HepG2 (cell line): ENCODE data around the gene MARK2. TPM values are rescaled to one million over a fixed set of nuclear protein-coding genes. Genes with fewer than 3 reads are reported as not detected.

Source experiments
- ADNP ChIP-seq: sonication (generic); formaldehyde crosslinking; IDR thresholded peaks from 2 replicates; pipeline ENCODE4 v1.4.0; 2020; ENCODE audit warnings: missing genetic modification reagents
- CEBPG ChIP-seq: IDR thresholded peaks from 2 replicates; pipeline ENCODE4 v1.6.1; 2016
- FOSL2 ChIP-seq: sonication (generic); formaldehyde crosslinking; IDR thresholded peaks from 2 replicates; pipeline ENCODE4 v1.4.0; 2020; ENCODE audit warnings: missing genetic modification reagents
- GABPB1 ChIP-seq: IDR thresholded peaks from 2 replicates; pipeline ENCODE4 v1.6.1; 2016; ENCODE audit warnings: mild to moderate bottlenecking, missing genetic modification reagents, moderate library complexity, missing compliant biosample characterization
- HCFC1 ChIP-seq: fragments of 150-350 bp; IDR thresholded peaks from 2 replicates; pipeline ENCODE4 v1.6.1; 2014; ENCODE audit warnings: low read depth, low read length
- HOXA5 ChIP-seq: sonication (generic); formaldehyde crosslinking; IDR thresholded peaks from 2 replicates; pipeline ENCODE4 v1.4.0; 2020; ENCODE audit warnings: missing genetic modification reagents
- LCORL ChIP-seq, 2 experiments: fragments of 450-650 bp in 1 of 2; sonication (generic) in 1 of 2; formaldehyde crosslinking in 1 of 2; IDR thresholded peaks; 2 replicates each; pipeline versions ENCODE4 v1.5.0 to v1.6.1; 2017 to 2020; ENCODE audit warnings: antibody characterized with exemption in 1 of 2, missing genetic modification reagents in 1 of 2
- MYC ChIP-seq: sonication (generic); formaldehyde crosslinking; IDR thresholded peaks from 2 replicates; pipeline ENCODE4 v1.9.0; 2021; ENCODE audit warnings: missing genetic modification reagents, borderline replicate concordance
- NFKB2 ChIP-seq: sonication (generic); formaldehyde crosslinking; IDR thresholded peaks from 2 replicates; pipeline ENCODE4 v1.4.0; 2020; ENCODE audit warnings: missing genetic modification reagents, borderline replicate concordance
- NR1H2 ChIP-seq: sonication (generic); formaldehyde crosslinking; IDR thresholded peaks from 2 replicates; pipeline ENCODE4 v1.8.1; 2022; ENCODE audit warnings: low read depth, missing genetic modification reagents, borderline replicate concordance
- PLRG1 ChIP-seq: fragments of 450-650 bp; conservative IDR thresholded peaks from 2 replicates; pipeline ENCODE4 v1.6.1; 2016
- SOX13 ChIP-seq, 3 experiments: fragments of 450-650 bp in 1 of 3; sonication (generic) in 1 of 3; formaldehyde crosslinking in 1 of 3; IDR thresholded peaks in 2 of 3; conservative IDR thresholded peaks in 1 of 3; 2 replicates each; pipeline versions ENCODE4 v1.5.0 to v1.6.1; 2016 to 2020; ENCODE audit warnings: antibody characterized with exemption in 1 of 3, mild to moderate bottlenecking in 1 of 3, missing compliant biosample characterization in 1 of 3, missing genetic modification reagents in 1 of 3, moderate library complexity in 1 of 3
- SOX6 ChIP-seq, 2 experiments: fragments of 450-650 bp in 1 of 2; sonication (generic) in 1 of 2; formaldehyde crosslinking in 1 of 2; IDR thresholded peaks; 2 replicates each; pipeline versions ENCODE4 v1.4.0 to v1.6.1; 2017 to 2020; ENCODE audit warnings: antibody characterized with exemption in 1 of 2, mild to moderate bottlenecking in 1 of 2, missing genetic modification reagents in 1 of 2
- TBL1XR1 ChIP-seq: fragments of 150-350 bp; IDR thresholded peaks from 2 replicates; pipeline ENCODE4 v1.6.1; 2014; ENCODE audit warnings: borderline replicate concordance, low read length; ENCODE audit not compliant: partially characterized antibody
- YY1 ChIP-seq: IDR thresholded peaks from 2 replicates; pipeline ENCODE4 v1.6.1; 2011; ENCODE audit warnings: low read length, low read depth, moderate library complexity, mild to moderate bottlenecking; ENCODE audit not compliant: insufficient read depth, insufficient replicate concordance
- ZBTB7B ChIP-seq: sonication (generic); formaldehyde crosslinking; IDR thresholded peaks from 2 replicates; pipeline ENCODE4 v1.4.0; 2020; ENCODE audit warnings: missing genetic modification reagents
- ZNF24 ChIP-seq: fragments of 450-650 bp; IDR thresholded peaks from 2 replicates; pipeline ENCODE4 v1.6.1; 2017; ENCODE audit warnings: antibody characterized with exemption, mild to moderate bottlenecking
- ZNF564 ChIP-seq: sonication (generic); formaldehyde crosslinking; IDR thresholded peaks from 2 replicates; pipeline ENCODE4 v1.8.1; 2023; ENCODE audit warnings: mild to moderate bottlenecking, missing genetic modification reagents
- polyA plus RNA-seq, 8 experiments: library from polyadenylated mRNA; depleted of rRNA in 3 of 8; stranded (reverse) in 7 of 8; unstranded in 1 of 8; fragments of >200 nt; fragmentation: Illumina TruSeq in 4 of 8; extraction: Trizol in 4 of 8; gene quantifications; 2 replicates each; pipeline versions ENCODE4 v1.2.1 to v1.2.3, GENCODE V29; 2011 to 2016; ENCODE audit warnings: low read depth in 4 of 8, missing spikeins in 1 of 8, mixed read lengths in 1 of 8; ENCODE audit not compliant: insufficient read depth in 1 of 8
- total RNA-seq, 5 experiments: library from RNA; depleted of rRNA; stranded (reverse); fragments of >200 nt; fragmentation: Illumina TruSeq; extraction: Trizol; gene quantifications; 2 replicates each; pipeline ENCODE4 v1.2.3, GENCODE V29; 2016; ENCODE audit warnings: low read depth in 1 of 5
- TF ChIP-seq, protein P1 (sequence below): sonication (generic); formaldehyde crosslinking; IDR thresholded peaks from 2 replicates; pipeline ENCODE4 v1.8.1; 2023; ENCODE audit warnings: mild to moderate bottlenecking, missing genetic modification reagents
- TF ChIP-seq, protein P2 (sequence below): sonication (generic); formaldehyde crosslinking; IDR thresholded peaks from 2 replicates; pipeline ENCODE4 v1.9.0; 2022; ENCODE audit warnings: missing genetic modification reagents, mild to moderate bottlenecking, borderline replicate concordance
- TF ChIP-seq, protein P3 (sequence below): sonication (generic); formaldehyde crosslinking; IDR thresholded peaks from 2 replicates; pipeline ENCODE4 v1.4.0; 2020; ENCODE audit warnings: missing genetic modification reagents, borderline replicate concordance
- TF ChIP-seq, protein P4 (sequence below): sonication (generic); IDR thresholded peaks from 2 replicates; pipeline ENCODE4 v1.6.1; 2016; ENCODE audit warnings: low read depth, borderline replicate concordance

MARK2 gene
- total and polyA plus RNA-seq, 2 of the 13 experiments (the other 11 are each of a cell fraction or from before 2014, with no cell fraction given): 13.5 to 13.9 TPM

DNA sequence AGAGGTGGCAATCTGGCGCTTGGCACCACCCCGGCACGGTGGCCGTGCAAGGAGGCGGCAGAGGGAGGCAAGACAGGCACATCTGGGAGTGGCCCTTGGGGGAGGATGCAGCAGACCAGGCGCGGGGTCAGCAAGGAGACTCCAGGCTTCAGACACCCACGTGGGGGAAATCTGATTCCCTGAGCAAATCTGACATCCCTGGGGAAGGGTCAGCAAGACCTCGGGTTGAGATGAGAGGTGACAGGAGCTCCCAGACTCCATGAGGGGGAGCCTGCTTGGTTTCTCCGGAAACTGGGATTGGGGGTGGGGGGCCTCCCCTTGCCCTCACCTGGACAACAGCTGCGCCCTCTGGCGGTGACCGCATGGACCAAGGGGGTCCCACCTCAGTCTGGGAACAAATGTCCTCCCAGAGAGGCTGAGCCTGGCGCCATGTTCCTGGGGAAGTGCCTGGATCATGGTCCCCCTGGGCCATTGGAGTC, 82.1 kb downstream of the MARK2 start (continued):
- TF ChIP-seq LCORL (IDR thresholded peaks at IDR 0.05) (no peak), LCORL (CRISPR knock-in tag; IDR thresholded peaks at IDR 0.05) (peak; percentile 72; the same call in 1 of the 2 replicates), ADNP (CRISPR knock-in tag) (no peak), SOX6 (IDR thresholded peaks at IDR 0.05) (no peak), SOX6 (CRISPR knock-in tag; IDR thresholded peaks at IDR 0.05) (peak; percentile 30; the same call in 1 of the 2 replicates), SOX13 (IDR thresholded peaks at IDR 0.05) (no peak), SOX13 (CRISPR knock-in tag; conservative IDR thresholded peaks at IDR 0.05 in 1 of 2, IDR thresholded peaks at IDR 0.05 in 1 of 2) (no peak), CEBPG (0 out of 2 replicates have a peak, but pooled peaks have one; percentile 7), NR1H2 (CRISPR knock-in tag) (no peak), TBL1XR1 (no peak), HOXA5 (CRISPR knock-in tag) (no peak), MYC (peak; percentile 56; the same call in 1 of the 2 replicates), FOSL2 (CRISPR knock-in tag) (peak; percentile 19; the same call in 1 of the 2 replicates), YY1 (peak; percentile 23), HCFC1 (no peak), NFKB2 (CRISPR knock-in tag) (peak; percentile 34; the same call in 1 of the 2 replicates), ZBTB7B (CRISPR knock-in tag) (peak; percentile 96), ZNF24 (no peak), PLRG1 (no peak), GABPB1 (CRISPR knock-in tag) (peak; percentile 62), ZNF564 (CRISPR knock-in tag) (no peak)
- TF ChIP-seq, protein P1, sequence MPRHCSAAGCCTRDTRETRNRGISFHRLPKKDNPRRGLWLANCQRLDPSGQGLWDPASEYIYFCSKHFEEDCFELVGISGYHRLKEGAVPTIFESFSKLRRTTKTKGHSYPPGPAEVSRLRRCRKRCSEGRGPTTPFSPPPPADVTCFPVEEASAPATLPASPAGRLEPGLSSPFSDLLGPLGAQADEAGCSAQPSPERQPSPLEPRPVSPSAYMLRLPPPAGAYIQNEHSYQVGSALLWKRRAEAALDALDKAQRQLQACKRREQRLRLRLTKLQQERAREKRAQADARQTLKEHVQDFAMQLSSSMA (CRISPR knock-in tag): no peak
- TF ChIP-seq, protein P2, sequence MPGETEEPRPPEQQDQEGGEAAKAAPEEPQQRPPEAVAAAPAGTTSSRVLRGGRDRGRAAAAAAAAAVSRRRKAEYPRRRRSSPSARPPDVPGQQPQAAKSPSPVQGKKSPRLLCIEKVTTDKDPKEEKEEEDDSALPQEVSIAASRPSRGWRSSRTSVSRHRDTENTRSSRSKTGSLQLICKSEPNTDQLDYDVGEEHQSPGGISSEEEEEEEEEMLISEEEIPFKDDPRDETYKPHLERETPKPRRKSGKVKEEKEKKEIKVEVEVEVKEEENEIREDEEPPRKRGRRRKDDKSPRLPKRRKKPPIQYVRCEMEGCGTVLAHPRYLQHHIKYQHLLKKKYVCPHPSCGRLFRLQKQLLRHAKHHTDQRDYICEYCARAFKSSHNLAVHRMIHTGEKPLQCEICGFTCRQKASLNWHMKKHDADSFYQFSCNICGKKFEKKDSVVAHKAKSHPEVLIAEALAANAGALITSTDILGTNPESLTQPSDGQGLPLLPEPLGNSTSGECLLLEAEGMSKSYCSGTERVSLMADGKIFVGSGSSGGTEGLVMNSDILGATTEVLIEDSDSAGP (CRISPR knock-in tag): 0 out of 2 replicates have a peak, but pooled peaks have one; percentile 64
- TF ChIP-seq, protein P3, sequence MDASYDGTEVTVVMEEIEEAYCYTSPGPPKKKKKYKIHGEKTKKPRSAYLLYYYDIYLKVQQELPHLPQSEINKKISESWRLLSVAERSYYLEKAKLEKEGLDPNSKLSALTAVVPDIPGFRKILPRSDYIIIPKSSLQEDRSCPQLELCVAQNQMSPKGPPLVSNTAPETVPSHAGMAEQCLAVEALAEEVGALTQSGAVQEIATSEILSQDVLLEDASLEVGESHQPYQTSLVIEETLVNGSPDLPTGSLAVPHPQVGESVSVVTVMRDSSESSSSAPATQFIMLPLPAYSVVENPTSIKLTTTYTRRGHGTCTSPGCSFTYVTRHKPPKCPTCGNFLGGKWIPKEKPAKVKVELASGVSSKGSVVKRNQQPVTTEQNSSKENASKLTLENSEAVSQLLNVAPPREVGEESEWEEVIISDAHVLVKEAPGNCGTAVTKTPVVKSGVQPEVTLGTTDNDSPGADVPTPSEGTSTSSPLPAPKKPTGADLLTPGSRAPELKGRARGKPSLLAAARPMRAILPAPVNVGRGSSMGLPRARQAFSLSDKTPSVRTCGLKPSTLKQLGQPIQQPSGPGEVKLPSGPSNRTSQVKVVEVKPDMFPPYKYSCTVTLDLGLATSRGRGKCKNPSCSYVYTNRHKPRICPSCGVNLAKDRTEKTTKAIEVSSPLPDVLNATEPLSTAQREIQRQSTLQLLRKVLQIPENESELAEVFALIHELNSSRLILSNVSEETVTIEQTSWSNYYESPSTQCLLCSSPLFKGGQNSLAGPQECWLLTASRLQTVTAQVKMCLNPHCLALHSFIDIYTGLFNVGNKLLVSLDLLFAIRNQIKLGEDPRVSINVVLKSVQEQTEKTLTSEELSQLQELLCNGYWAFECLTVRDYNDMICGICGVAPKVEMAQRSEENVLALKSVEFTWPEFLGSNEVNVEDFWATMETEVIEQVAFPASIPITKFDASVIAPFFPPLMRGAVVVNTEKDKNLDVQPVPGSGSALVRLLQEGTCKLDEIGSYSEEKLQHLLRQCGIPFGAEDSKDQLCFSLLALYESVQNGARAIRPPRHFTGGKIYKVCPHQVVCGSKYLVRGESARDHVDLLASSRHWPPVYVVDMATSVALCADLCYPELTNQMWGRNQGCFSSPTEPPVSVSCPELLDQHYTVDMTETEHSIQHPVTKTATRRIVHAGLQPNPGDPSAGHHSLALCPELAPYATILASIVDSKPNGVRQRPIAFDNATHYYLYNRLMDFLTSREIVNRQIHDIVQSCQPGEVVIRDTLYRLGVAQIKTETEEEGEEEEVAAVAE (CRISPR knock-in tag): no peak
- TF ChIP-seq, protein P4, sequence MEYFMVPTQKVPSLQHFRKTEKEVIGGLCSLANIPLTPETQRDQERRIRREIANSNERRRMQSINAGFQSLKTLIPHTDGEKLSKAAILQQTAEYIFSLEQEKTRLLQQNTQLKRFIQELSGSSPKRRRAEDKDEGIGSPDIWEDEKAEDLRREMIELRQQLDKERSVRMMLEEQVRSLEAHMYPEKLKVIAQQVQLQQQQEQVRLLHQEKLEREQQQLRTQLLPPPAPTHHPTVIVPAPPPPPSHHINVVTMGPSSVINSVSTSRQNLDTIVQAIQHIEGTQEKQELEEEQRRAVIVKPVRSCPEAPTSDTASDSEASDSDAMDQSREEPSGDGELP: peak; percentile 47; the same call in 1 of the 2 replicates
